ENCODE measurements around the gene LRRN4CL. TPM values are rescaled to one million over a fixed set of nuclear protein-coding genes. Genes with fewer than 3 reads are reported as not detected.
"Not testable (repeated sequence)": the region's sequence is repeated elsewhere in the genome, so short reads cannot be mapped to it uniquely, and the experiment has no call there.

LRRN4CL gene
- total and polyA plus RNA-seq, 2 of the 4 experiments (the other 2 are of a cell fraction), result 0.36 to 0.84 TPM

GRCh38 chr11:62703921-62704320 lies 14.6 kb upstream of the LRRN4CL start:
- in situ Hi-C loops (cut with MboI; ENCODE audit: low sequenced_read_pairs); H4K20me1 ChIP-seq (ENCODE audit: insufficient read depth, low read length); BruUV-seq (replicated peaks); POLR2A ChIA-PET (ENCODE audit: unreplicated experiment); H4K91ac ChIP-seq (ENCODE audit: insufficient read depth, low read depth, low read length); H3K27me3 ChIP-seq (ENCODE audit: control insufficient read depth, insufficient read depth, low read length); H2AK9ac ChIP-seq (replicated peaks; ENCODE audit: low read depth, low read length, poor library complexity); H3K4me3 ChIP-seq (ENCODE audit: insufficient read depth, low read depth, low read length); H3K27ac ChIP-seq (ENCODE audit: insufficient read depth, low read length); intact Hi-C loops (cut with micrococcal nuclease); H4K8ac ChIP-seq (ENCODE audit: low read depth in 2 of 2, low read length in 2 of 2); H3K14ac ChIP-seq (replicated peaks; ENCODE audit: low read depth, low read length); H3K18ac ChIP-seq (ENCODE audit: low read depth, low read length); H3K9me3 ChIP-seq (ENCODE audit: control insufficient read depth, insufficient read depth, low read length); H3K4ac ChIP-seq (ENCODE audit: low read depth, low read length); H4K5ac ChIP-seq (ENCODE audit: low read depth, low read length); DNase-seq; H2BK5ac ChIP-seq (ENCODE audit: low read depth, low read length, poor library complexity, severe bottlenecking); H3K36me3 ChIP-seq (ENCODE audit: control insufficient read depth, insufficient read depth, low read length); H3K56ac ChIP-seq (ENCODE audit: extremely low read depth, insufficient read depth, low read length); H2AK5ac ChIP-seq (ENCODE audit: low read depth, low read length); dilution Hi-C loops (cut with HindIII; ENCODE audit: low sequenced_read_pairs, unreplicated experiment); H2BK15ac ChIP-seq (ENCODE audit: low read depth, low read length); H2AFZ ChIP-seq (replicated peaks; ENCODE audit: low read length, poor library complexity); H3K9ac ChIP-seq (ENCODE audit: low read depth, low read length); H3K4me2 ChIP-seq (ENCODE audit: low read depth, low read length); H2BK20ac ChIP-seq (ENCODE audit: low read depth, low read length); H2BK120ac ChIP-seq (ENCODE audit: low read depth, low read length); ATAC-seq (ENCODE audit: low read depth); H3K23ac ChIP-seq (ENCODE audit: low read depth, low read length): not testable (repeated sequence)
- Histone ChIP-seq H3K9me1 (ENCODE audit: insufficient read depth, low read length) (peaks cover 16% of the 10 kb centered on the region), H3K79me1 (ENCODE audit: low read depth in 1 of 2, low read length in 2 of 2) (peaks cover 13 to 39% of the 10 kb centered on the region in 2 experiments), H3K4me1 (ENCODE audit: control insufficient read depth, insufficient read depth, low read length) (peaks cover 12% of the 10 kb centered on the region)
- CTCF ChIA-PET, result interaction anchor here (1.0 kb wide), 1 partner anchor 10 kb away, joined by 4 read pairs; no protein-coding TSS in a partner anchor
- whole genome bisulfite sequencing, 2 experiments (ENCODE audit: extremely low coverage in 2 of 2, insufficient read length in 1 of 2), result 100% methylated on average over 1 of the region's 4 CpGs; no CpG with 5 or more reads in 1 of the 2 experiments
